ENCODE data around the gene BANP.
"Not testable (repeated sequence)": the region's sequence is repeated elsewhere in the genome, so short reads cannot be mapped to it uniquely, and the experiment has no call there.

BANP gene

GRCh38 chr16:88098731-88099562, 147.7 kb downstream of the BANP start:
- not testable (repeated sequence) for DNase-seq

DNA sequence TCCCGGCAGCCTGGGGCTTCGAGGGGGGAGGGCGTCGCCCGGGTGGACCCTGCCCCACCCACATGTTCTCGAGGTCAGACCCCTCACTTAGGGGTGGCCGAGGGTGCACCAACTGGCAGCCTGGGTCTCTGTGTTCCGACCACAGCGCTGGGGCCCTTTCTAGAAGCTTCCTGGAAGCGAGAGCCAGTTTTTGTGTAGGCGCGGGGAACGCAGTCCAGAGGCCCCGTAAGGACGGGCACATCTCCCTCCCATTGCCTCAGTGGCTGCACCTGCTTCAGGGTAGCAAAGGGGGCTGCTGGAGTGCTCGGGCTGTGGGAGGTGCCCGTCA, 148.3 kb downstream of the BANP start:
- no peak for DNase-seq

GRCh38 chr16:88099956-88100355, 148.7 kb downstream of the BANP start:
- DNase-seq = not testable (repeated sequence)

GRCh38 chr16:88100801-88101622, 149.8 kb downstream of the BANP start:
- not testable (repeated sequence) for DNase-seq

DNA sequence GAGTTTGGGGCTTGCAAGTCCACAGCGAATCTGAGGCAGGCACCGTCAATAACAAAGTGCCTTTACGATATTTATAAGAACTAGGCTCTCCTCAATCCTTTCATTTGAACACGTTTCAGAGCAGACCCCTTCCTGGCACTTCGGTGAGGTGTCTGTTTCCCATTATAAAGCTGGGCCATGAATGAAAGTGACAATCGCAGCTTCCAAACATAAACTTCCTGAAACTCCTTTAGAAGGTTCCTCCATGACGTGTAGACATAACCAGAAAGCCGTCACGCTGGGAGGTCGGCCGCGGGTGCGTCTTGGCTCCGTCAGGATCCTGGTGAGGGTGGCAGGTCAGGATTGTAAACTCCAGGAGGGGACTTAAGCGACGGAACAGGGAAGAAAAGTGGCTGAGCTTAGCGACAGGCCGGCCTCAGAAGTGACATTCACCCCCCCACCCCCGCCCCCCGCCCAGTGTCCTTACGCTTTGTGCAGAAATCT, 150.4 kb downstream of the BANP start:
- not testable (repeated sequence) for DNase-seq

GRCh38 chr16:88102597-88102996, 151.4 kb downstream of the BANP start:
- no peak for DNase-seq

DNA sequence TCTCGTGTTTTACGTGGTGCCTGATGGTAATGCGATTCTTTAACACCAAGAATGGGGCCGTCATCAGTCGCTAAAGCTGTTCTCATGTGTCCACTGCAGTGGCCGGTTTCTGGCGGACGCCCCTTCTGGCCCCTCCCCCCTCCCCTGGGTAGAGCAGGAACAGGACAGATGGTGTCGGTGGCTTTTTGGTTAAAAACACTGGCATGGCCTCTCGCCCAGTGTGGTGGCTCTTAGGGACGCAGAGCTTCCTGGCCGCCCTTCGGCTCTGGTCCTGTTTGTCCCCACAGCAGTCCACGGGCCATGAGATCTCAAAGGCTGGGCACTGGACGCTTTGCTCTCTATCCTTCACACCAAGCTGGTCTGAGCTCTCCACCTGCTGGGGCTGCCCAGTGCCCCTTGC, 151.8 kb downstream of the BANP start:
- DNase-seq = no peak

DNA sequence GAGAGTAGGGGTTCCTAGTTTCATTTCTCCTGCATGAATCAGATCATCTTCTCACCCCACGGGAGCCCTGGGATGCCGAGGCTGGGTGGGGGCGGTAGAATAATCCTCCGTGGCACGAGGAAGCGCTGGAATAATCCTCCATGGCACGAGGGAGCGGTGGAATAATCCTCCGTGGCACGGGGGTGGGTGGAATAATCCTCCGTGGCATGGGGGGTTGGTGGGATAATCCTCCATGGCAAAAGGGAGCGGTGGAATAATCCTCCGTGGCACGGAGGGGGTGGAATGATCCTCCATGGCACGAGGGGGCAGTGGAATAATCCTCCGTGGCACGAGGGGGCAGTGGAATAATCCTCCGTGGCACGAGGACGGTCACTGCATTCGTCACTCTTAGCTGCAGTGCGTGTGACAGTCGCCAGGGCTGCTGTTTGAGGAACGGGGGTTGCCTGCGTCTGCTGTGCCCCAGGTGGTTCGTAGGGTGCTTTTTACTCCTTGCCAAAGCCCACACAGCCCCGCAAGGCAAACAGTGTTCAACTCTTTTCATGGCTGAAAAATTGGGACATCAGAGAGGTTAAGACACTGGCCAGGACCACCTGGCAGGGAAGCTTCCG, 152.5 kb downstream of the BANP start:
- no peak for DNase-seq

DNA sequence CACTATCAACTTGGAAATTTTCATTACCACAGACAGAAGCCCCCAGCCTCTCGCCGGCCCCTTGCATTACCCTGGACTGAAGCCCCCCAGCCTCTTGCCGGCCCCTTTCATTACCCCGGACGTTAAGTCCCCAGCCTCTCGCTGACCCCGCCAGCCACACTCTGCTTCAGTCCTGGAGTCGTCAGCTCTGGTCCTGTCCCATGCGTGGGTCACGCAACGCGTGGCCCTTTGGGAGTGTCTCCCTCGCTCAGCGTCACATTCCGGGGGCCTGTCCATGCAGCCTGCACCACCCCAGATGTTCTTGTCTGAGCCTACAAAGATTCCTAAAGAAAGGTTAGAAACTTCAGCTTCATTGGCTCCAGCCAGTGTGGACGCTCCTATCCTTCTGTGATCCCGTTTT, 153.1 kb downstream of the BANP start:
- not testable (repeated sequence) for DNase-seq

GRCh38 chr16:88105574-88106140, 154.4 kb downstream of the BANP start:
- DNase-seq = not testable (repeated sequence)

DNA sequence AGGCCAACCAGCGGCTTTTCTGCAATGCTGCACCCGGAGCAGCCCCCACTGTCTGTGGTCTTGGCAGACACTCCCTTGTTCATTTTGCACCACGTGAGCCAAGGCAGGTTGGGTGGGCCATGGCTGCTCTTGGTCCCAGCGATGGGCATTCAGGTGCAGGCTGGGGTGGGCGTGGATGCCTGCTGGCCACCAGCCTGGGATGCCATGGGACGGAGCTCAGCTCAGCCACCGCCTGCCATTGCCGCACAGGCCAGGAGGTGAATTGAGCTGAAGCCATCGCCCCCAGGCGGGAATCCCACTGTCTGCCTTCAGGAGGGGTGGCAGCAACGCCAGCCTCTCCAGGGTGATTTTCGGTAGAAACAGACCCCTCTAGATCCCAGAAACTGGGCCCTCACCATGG, 155.3 kb downstream of the BANP start:
- DNase-seq = not testable (repeated sequence)

DNA sequence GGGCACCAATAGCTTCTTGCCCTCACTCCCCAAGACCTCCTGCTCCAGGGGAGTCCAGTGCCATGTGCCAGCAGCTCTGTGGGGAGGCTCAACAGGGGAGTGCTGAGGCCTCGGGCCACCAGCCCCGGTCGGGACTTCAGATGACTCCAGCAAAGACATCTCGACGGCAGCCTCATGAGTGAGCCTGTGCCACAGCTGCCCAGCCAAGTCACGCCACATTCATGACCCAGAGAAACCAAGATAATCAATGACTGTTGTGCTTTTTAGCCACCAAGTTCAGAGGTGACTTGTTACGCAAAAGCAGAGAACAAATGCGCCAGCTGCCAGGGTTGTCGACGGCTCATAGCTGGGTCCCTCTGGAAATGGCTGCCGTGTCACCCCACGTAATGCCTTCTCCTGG, 157.5 kb downstream of the BANP start:
- DNase-seq = no peak

DNA sequence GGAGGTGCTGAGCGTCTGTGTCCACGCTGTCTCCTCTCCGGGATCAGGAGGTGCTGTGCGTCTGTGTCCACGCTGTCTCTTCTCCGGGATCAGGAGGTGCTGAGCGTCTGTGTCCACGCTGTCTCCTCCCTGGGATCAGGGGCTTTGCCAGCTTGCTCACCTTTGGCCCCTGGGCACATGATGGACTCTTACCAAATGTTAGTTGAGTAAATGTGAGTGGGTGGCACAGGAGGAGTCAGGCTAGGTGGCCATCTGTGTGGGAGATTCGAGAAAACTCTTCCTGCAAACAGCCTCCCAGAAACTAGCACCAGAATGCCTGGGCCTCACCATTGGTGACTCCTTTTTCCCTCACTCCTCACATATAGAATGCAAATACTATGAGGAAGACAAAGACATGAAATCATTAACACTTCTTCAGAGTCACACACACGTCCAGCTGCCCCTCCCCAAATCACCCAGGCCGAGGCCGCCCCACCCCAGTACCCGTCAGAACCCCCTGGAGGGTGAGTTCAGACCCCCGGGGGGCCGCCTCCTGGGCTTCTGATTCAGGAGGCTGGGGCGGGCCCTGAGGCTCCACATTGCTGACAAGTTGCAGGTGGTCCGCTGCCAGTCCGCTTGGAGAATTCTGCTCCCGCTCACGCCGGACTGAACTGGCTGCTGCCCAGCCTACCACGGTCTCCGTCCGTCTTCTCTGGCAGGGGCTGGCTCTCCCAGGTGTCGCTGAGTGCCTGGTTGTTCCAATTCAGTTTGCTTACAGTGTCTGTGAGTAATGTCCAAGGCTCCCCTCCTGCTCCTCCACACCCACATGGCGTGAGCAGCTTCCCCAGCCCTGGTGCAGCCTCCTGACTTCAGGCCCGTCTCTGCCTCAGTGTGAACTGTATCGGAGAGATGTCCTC, 158.7 kb downstream of the BANP start:
- not testable (repeated sequence) for DNase-seq

- not testable (repeated sequence) for DNase-seq
These were observed 159.8 kb downstream of the BANP start for GRCh38 chr16:88110875-88111494.

GRCh38 chr16:88111976-88112375, 160.7 kb downstream of the BANP start:
- DNase-seq = not testable (repeated sequence)

- no peak for DNase-seq
These were observed 162.4 kb downstream of the BANP start for GRCh38 chr16:88113545-88114045.

DNA sequence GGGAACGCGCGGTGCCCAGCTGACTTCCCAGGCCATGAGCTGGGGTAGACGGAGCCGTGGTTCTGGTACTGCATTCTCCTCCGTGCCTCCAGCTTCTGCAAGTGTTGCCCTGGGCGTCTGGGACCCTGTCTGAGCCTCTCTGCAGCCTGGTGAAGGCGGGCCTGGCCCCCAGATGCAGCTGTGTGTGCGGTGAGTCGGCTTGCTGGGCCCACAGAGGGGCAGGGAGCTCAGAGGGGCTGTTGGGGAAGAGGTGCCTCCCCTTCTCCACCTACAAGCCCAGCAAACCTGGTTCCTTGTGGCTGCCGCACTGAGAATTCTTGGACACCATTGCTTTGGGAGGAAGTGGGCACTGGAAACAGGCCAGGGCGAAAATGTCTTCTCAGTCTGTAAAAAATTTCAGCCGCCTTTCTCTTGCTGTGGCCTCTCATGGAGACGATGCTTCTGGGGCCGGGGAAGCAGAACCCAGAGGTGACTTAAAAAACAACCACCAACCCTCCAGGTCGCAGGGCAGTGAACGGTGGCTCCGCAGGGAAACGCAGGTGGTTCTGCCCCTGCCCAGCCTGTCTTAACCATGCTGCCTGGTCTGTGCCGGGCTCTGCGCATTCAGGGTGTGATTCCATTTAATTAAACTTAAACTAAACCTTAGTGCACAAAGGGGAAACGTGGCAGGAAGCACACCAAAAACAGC, 163.5 kb downstream of the BANP start:
- not testable (repeated sequence) for DNase-seq

- DNase-seq = no peak
These were observed 164.9 kb downstream of the BANP start for GRCh38 chr16:88116121-88116520.

GRCh38 chr16:88117476-88117868, 166.2 kb downstream of the BANP start:
- no peak for DNase-seq
